ENCODE data around the gene MTARC1. TPM values are rescaled to one million over a fixed set of nuclear protein-coding genes. Genes with fewer than 3 reads are reported as not detected.
A peak's percentile ranks its signal among the peaks of the same experiment; 100 is the strongest.

MTARC1 gene
- total RNA-seq, 1 experiment from 2014 or later = 26.5 TPM

- BruUV-seq (replicated peaks) = no TSS peak
- CTCF ChIA-PET = interaction anchor here (0.9 kb wide), 1 partner anchor 622 kb away, joined by 4 read pairs; no protein-coding TSS in a partner anchor
- Histone ChIP-seq H3K4me2 (ENCODE audit: low read length) (no peak overlapping the region), H3K4me3 (replicated peaks in 1 of 2; ENCODE audit: low read depth in 1 of 2, low read length in 2 of 2) (no peak overlapping the region), H4K20me1 (ENCODE audit: insufficient read depth) (no peaks in the 10 kb centered on the region), H3K36me3 (ENCODE audit: control insufficient read depth in 1 of 2, insufficient read depth in 2 of 2, low read length in 2 of 2) (no peaks in the 10 kb centered on the region), H3K27me3 (ENCODE audit: insufficient read depth, low read length) (no peaks in the 10 kb centered on the region), H3K4me1 (ENCODE audit: control insufficient read depth in 1 of 2, insufficient read depth in 2 of 2, low read length in 2 of 2) (no peaks in the 10 kb centered on the region; a peak in 1 of 4 replicates), H3K9me2 (ENCODE audit: insufficient read depth) (no peaks in the 10 kb centered on the region), H2AFZ (ENCODE audit: low read depth, low read length, poor library complexity, severe bottlenecking) (no peak overlapping the region), H3K9me3 (ENCODE audit: control insufficient read depth in 1 of 2, insufficient read depth in 1 of 2, low read depth in 1 of 2, low read length in 2 of 2) (no peaks in the 10 kb centered on the region), H3K9ac (ENCODE audit: low read length) (no peak overlapping the region), H3K79me2 (ENCODE audit: insufficient read depth, low read length) (no peaks in the 10 kb centered on the region), H3K27ac (ENCODE audit: low read depth, low read length) (no peak overlapping the region)
- intact Hi-C loops (cut with micrococcal nuclease) = loop anchor here (5.0 kb wide), 1 partner anchor 389 kb away; no protein-coding TSS in a partner anchor
- POLR2A ChIA-PET = no interaction called here
- DNase-seq (ENCODE audit: low read depth, low spot score) (no peak), ATAC-seq (no peak)
- RAD21 ChIA-PET (ENCODE audit: low non-redundant PET in 1 of 2, low total read pairs in 2 of 2, uncharacterized antibody in 2 of 2, unreplicated experiment in 2 of 2) = no interaction called here
- TF ChIP-seq FOSL1 (IDR thresholded peaks at IDR 0.05; ENCODE audit: low read depth) (no peak), CTCF (IDR thresholded peaks at IDR 0.05 in 2 of 3, conservative IDR thresholded peaks at IDR 0.05 in 1 of 3; ENCODE audit: borderline replicate concordance in 1 of 3, insufficient read depth in 1 of 3, low read depth in 2 of 3, low read length in 2 of 3) (peak in 1 of 3 experiments; percentile 42; a peak in 2 of 6 replicates), ZNF274 (IDR thresholded peaks at IDR 0.05; ENCODE audit: low read depth, low read length) (no peak)
Measured at GRCh38 chr1:220813013-220813412, 26.3 kb downstream of the MTARC1 start.

- Histone ChIP-seq H4K20me1 (ENCODE audit: insufficient read depth) (no peaks in the 10 kb centered on the region), H2AFZ (ENCODE audit: low read depth, low read length, poor library complexity, severe bottlenecking) (no peak overlapping the region), H3K27me3 (ENCODE audit: insufficient read depth, low read length) (no peaks in the 10 kb centered on the region), H3K79me2 (ENCODE audit: insufficient read depth, low read length) (no peaks in the 10 kb centered on the region), H3K9me3 (ENCODE audit: control insufficient read depth in 1 of 2, insufficient read depth in 1 of 2, low read depth in 1 of 2, low read length in 2 of 2) (no peaks in the 10 kb centered on the region), H3K9ac (ENCODE audit: low read length) (no peak overlapping the region), H3K4me2 (ENCODE audit: low read length) (no peak overlapping the region), H3K27ac (ENCODE audit: low read depth, low read length) (no peak overlapping the region), H3K36me3 (ENCODE audit: control insufficient read depth in 1 of 2, insufficient read depth in 2 of 2, low read length in 2 of 2) (no peaks in the 10 kb centered on the region), H3K9me2 (ENCODE audit: insufficient read depth) (no peaks in the 10 kb centered on the region), H3K4me3 (replicated peaks in 1 of 2; ENCODE audit: low read depth in 1 of 2, low read length in 2 of 2) (no peak overlapping the region), H3K4me1 (ENCODE audit: control insufficient read depth in 1 of 2, insufficient read depth in 2 of 2, low read length in 2 of 2) (no peaks in the 10 kb centered on the region; a peak in 1 of 4 replicates)
- POLR2A ChIA-PET = no interaction called here
- RAD21 ChIA-PET (ENCODE audit: low non-redundant PET in 1 of 2, low total read pairs in 2 of 2, uncharacterized antibody in 2 of 2, unreplicated experiment in 2 of 2) = no interaction called here
- intact Hi-C loops (cut with micrococcal nuclease) = no loop called here
- CTCF ChIA-PET = no interaction called here
- no peak for DNase-seq (ENCODE audit: low read depth, low spot score)
- no peak for ATAC-seq
- BruUV-seq (replicated peaks) = no TSS peak
- TF ChIP-seq JUND (IDR thresholded peaks at IDR 0.05) (no peak), POLR2A (IDR thresholded peaks at IDR 0.05; ENCODE audit: borderline replicate concordance, extremely low read depth, insufficient read depth, insufficient read length) (no peak), YY1 (IDR thresholded peaks at IDR 0.05; ENCODE audit: extremely low read depth, insufficient replicate concordance, low read depth, low read length) (no peak), ZNF274 (IDR thresholded peaks at IDR 0.05; ENCODE audit: low read depth, low read length) (no peak), SIN3A (IDR thresholded peaks at IDR 0.05; ENCODE audit: low read depth) (no peak), ZFX (IDR thresholded peaks at IDR 0.05) (no peak), CEBPB (IDR thresholded peaks at IDR 0.05; ENCODE audit: low read depth) (no peak), POLR2AphosphoS5 (IDR thresholded peaks at IDR 0.05; ENCODE audit: low read depth, low read length) (no peak), ZBTB33 (IDR thresholded peaks at IDR 0.05; ENCODE audit: extremely low read depth, insufficient replicate concordance, low read length) (no peak), CBX3 (IDR thresholded peaks at IDR 0.05; ENCODE audit: low read depth) (no peak), RAD21 (IDR thresholded peaks at IDR 0.05; ENCODE audit: low read depth) (no peak), REST (IDR thresholded peaks at IDR 0.05; ENCODE audit: low read depth) (no peak)
Measured at GRCh38 chr1:220815409-220815808, 28.7 kb downstream of the MTARC1 start.
